Prostate gland (tissue), 2 donors: ENCODE measurements around the gene FBXW12.

Source experiments
- CTCF ChIP-seq, 4 experiments: fragments of 200-600 bp in 2 of 4; fragments of 450-650 bp in 2 of 4; sonication (generic) in 2 of 4; IDR thresholded peaks; 1 replicate in 3 of 4; 2 replicates in 1 of 4; pipeline ENCODE4 v1.5.1; 2016 to 2019; ENCODE audit warnings: antibody characterized with exemption in 4 of 4, mild to moderate bottlenecking in 2 of 4, moderate library complexity in 2 of 4
- POLR2A ChIP-seq: fragments of 450-650 bp; IDR thresholded peaks from one replicate; pipeline ENCODE4 v1.6.1; 2016; ENCODE audit warnings: antibody characterized with exemption, mild to moderate bottlenecking

- no peak for TF ChIP-seq CTCF (IDR thresholded peaks at IDR 0.05)
- TF ChIP-seq POLR2A, result no peak
Measured at GRCh38 chr3:48394391-48394790, 22.4 kb downstream of the FBXW12 start.
